HepG2 (cell line): Measurements from ENCODE around the gene CGREF1. TPM values are rescaled to one million over a fixed set of nuclear protein-coding genes. Genes with fewer than 3 reads are reported as not detected.

ENCODE experiments used
- CEBPZ ChIP-seq: IDR thresholded peaks from 2 replicates; pipeline ENCODE4 v1.6.1; 2012; ENCODE audit warnings: low read length, improper control_type of control experiment
- ELF4 ChIP-seq: sonication (generic); formaldehyde crosslinking; IDR thresholded peaks from 2 replicates; pipeline ENCODE4 v1.5.0; 2020; ENCODE audit warnings: missing genetic modification reagents, mild to moderate bottlenecking, moderate library complexity, borderline replicate concordance
- GLI4 ChIP-seq: sonication (generic); formaldehyde crosslinking; IDR thresholded peaks from 2 replicates; pipeline ENCODE4 v1.5.1; 2020; ENCODE audit warnings: missing genetic modification reagents, mild to moderate bottlenecking, moderate library complexity, borderline replicate concordance
- KDM3A ChIP-seq: IDR thresholded peaks from 2 replicates; pipeline ENCODE4 v1.6.1; 2018; ENCODE audit warnings: low read depth, missing compliant biosample characterization
- MAF1 ChIP-seq: sonication (generic); formaldehyde crosslinking; IDR thresholded peaks from 2 replicates; pipeline ENCODE4 v1.5.0; 2020; ENCODE audit warnings: missing genetic modification reagents, borderline replicate concordance
- MEF2D ChIP-seq: sonication (generic); formaldehyde crosslinking; IDR thresholded peaks from 2 replicates; pipeline ENCODE4 v1.5.1; 2020; ENCODE audit warnings: mild to moderate bottlenecking, missing genetic modification reagents
- NONO ChIP-seq, 2 experiments: fragments of 450-650 bp in 1 of 2; sonication (generic) in 1 of 2; formaldehyde crosslinking in 1 of 2; IDR thresholded peaks in 1 of 2; conservative IDR thresholded peaks in 1 of 2; 2 replicates each; pipeline versions ENCODE4 v1.6.1 to v1.8.0; 2017 to 2022; ENCODE audit warnings: mild to moderate bottlenecking in 1 of 2, missing genetic modification reagents in 1 of 2, moderate library complexity in 1 of 2
- NRL ChIP-seq: sonication (generic); formaldehyde crosslinking; IDR thresholded peaks from 2 replicates; pipeline ENCODE4 v1.5.0; 2020; ENCODE audit warnings: missing genetic modification reagents, mild to moderate bottlenecking, moderate library complexity, borderline replicate concordance
- PAXIP1 ChIP-seq: sonication (generic); formaldehyde crosslinking; conservative IDR thresholded peaks from 2 replicates; pipeline ENCODE4 v1.4.0; 2020; ENCODE audit warnings: mild to moderate bottlenecking, missing genetic modification reagents, moderate library complexity
- POLR2AphosphoS5 ChIP-seq: IDR thresholded peaks from 2 replicates; pipeline ENCODE4 v1.6.1; 2012; ENCODE audit warnings: low read depth, low read length
- PRDM15 ChIP-seq: sonication (generic); formaldehyde crosslinking; IDR thresholded peaks from 2 replicates; pipeline ENCODE4 v1.4.0; 2020; ENCODE audit warnings: missing genetic modification reagents
- ZNF124 ChIP-seq: sonication (generic); formaldehyde crosslinking; IDR thresholded peaks from 2 replicates; pipeline ENCODE4 v1.4.0; 2020; ENCODE audit warnings: missing genetic modification reagents
- ZNF138 ChIP-seq: sonication (generic); formaldehyde crosslinking; IDR thresholded peaks from 2 replicates; pipeline ENCODE4 v1.5.0; 2020; ENCODE audit warnings: mild to moderate bottlenecking, low read depth, missing genetic modification reagents
- ZNF770 ChIP-seq: sonication (generic); formaldehyde crosslinking; IDR thresholded peaks from 2 replicates; pipeline ENCODE4 v1.5.0; 2020; ENCODE audit warnings: mild to moderate bottlenecking, missing genetic modification reagents
- polyA plus RNA-seq, 8 experiments: library from polyadenylated mRNA; depleted of rRNA in 3 of 8; stranded (reverse) in 7 of 8; unstranded in 1 of 8; fragments of >200 nt; fragmentation: Illumina TruSeq in 4 of 8; extraction: Trizol in 4 of 8; gene quantifications; 2 replicates each; pipeline versions ENCODE4 v1.2.1 to v1.2.3, GENCODE V29; 2011 to 2016; ENCODE audit warnings: low read depth in 4 of 8, missing spikeins in 1 of 8, mixed read lengths in 1 of 8; ENCODE audit not compliant: insufficient read depth in 1 of 8
- total RNA-seq, 5 experiments: library from RNA; depleted of rRNA; stranded (reverse); fragments of >200 nt; fragmentation: Illumina TruSeq; extraction: Trizol; gene quantifications; 2 replicates each; pipeline ENCODE4 v1.2.3, GENCODE V29; 2016; ENCODE audit warnings: low read depth in 1 of 5

Gene CGREF1
- total and polyA plus RNA-seq, 2 of the 13 experiments (the other 11 are each of a cell fraction or from before 2014, with no cell fraction given), result 13.9 to 23.4 TPM

GRCh38 chr2:27093430-27094352 is 25.2 kb downstream of the CGREF1 start (continued):
- TF ChIP-seq ZNF124 (CRISPR knock-in tag), result peak; percentile 62; the same call in 1 of the 2 replicates
- peak; percentile 98 for TF ChIP-seq PAXIP1
- TF ChIP-seq CEBPZ, result no peak
- TF ChIP-seq MEF2D (CRISPR knock-in tag), result peak; percentile 44
- TF ChIP-seq ELF4 (CRISPR knock-in tag), result no peak
- TF ChIP-seq ZNF138 (CRISPR knock-in tag), result peak; percentile 78; the same call in 1 of the 2 replicates
- TF ChIP-seq NRL (CRISPR knock-in tag), result no peak
- no peak for TF ChIP-seq NONO (IDR thresholded peaks at IDR 0.05)
- peak; percentile 98 for TF ChIP-seq NONO (CRISPR knock-in tag; conservative IDR thresholded peaks at IDR 0.05)
- no peak for TF ChIP-seq MAF1
- peak; percentile 30; the same call in 1 of the 2 replicates for TF ChIP-seq GLI4 (CRISPR knock-in tag)
- peak; percentile 97 for TF ChIP-seq ZNF770 (CRISPR knock-in tag)
- TF ChIP-seq PRDM15 (CRISPR knock-in tag), result no peak
- 0 out of 2 replicates have a peak, but pooled peaks have one; percentile 14 for TF ChIP-seq KDM3A (CRISPR knock-in tag)
- TF ChIP-seq POLR2AphosphoS5, result peak; percentile 92
